Epithelial cell of esophagus (primary cell): ENCODE results near the gene EIF5A.

ENCODE experiments used
- DNase-seq: peaks from one replicate; pipeline ENCODE4 v3.0.0; 2010; ENCODE audit warnings: low read depth
- H3K4me3 ChIP-seq: 2 replicates; pipeline ENCODE4 v1.5.1; 2011; ENCODE audit warnings: mild to moderate bottlenecking, low read length, control low read depth
- CTCF ChIP-seq: IDR thresholded peaks from 2 replicates; pipeline ENCODE4 v1.5.1; 2011; ENCODE audit warnings: low read depth, mild to moderate bottlenecking, low read length, control low read depth, inconsistent platforms; ENCODE audit not compliant: insufficient read depth; ENCODE audit errors: missing control alignments

EIF5A gene

GRCh38 chr17:7314719-7315569 is 7.5 kb downstream of the EIF5A start, which contains the start of gene GPS2:
Gene GPS2, minus strand, starts transcription at chr17:7315360. Its CDS starts 308 bp downstream, at chr17:7315052.
- TF ChIP-seq CTCF: no peak
- peak; percentile 93 for DNase-seq
- H3K4me3 ChIP-seq: peak within 1 kb of the TSS; percentile 75

- no peak for DNase-seq
- TF ChIP-seq CTCF: no peak
- peak overlapping the region; percentile 75 for H3K4me3 ChIP-seq
These were observed 8.3 kb downstream of the EIF5A start for GRCh38 chr17:7315570-7316235.

GRCh38 chr17:7317161-7317803 is 9.9 kb downstream of the EIF5A start:
- H3K4me3 ChIP-seq: no peak overlapping the region
- no peak for DNase-seq
- TF ChIP-seq CTCF: no peak

- no peak overlapping the region for H3K4me3 ChIP-seq
- no peak for DNase-seq
These were observed 10.9 kb downstream of the EIF5A start for GRCh38 chr17:7318121-7318860.

GRCh38 chr17:7321466-7321865 is 14.0 kb downstream of the EIF5A start:
- TF ChIP-seq CTCF: no peak
- DNase-seq: no peak
- H3K4me3 ChIP-seq: no peak overlapping the region

More at GRCh38 chr17:7318121-7318860, 10.9 kb downstream of the EIF5A start:
- TF ChIP-seq CTCF: no peak

GRCh38 chr17:7322520-7323194 is 15.2 kb downstream of the EIF5A start:
- H3K4me3 ChIP-seq: no peak overlapping the region
- no peak for DNase-seq
- no peak for TF ChIP-seq CTCF
